IMR-90 (cell line): ENCODE data around the gene LPIN1. TPM values are rescaled to one million over a fixed set of nuclear protein-coding genes. Genes with fewer than 3 reads are reported as not detected.

Experiments
- ATAC-seq: fragments of 200-7000 bp; cut with Tn5 transposase; 2 replicates; pipeline ENCODE4 v1.9.1; 2020; ENCODE audit warnings: low read depth, mild to moderate bottlenecking, moderate library complexity
- BruUV-seq: library from RNA; stranded (reverse); fragments of 400-500 nt; replicated peaks from 2 replicates; lab custom pipeline; 2021; lab: Mats Ljungman, UMichigan
- CTCF ChIA-PET: fragments of 300-600 bp; formaldehyde crosslinking; extraction: SDS; loops from one replicate; lab custom pipeline; 2021; ENCODE audit warnings: antibody characterized with exemption; lab: Yijun Ruan, JAX
- POLR2A ChIA-PET: fragments of 300-600 bp; sonication (Branson Sonifier 250); formaldehyde crosslinking; loops from one replicate; lab custom pipeline; 2022; ENCODE audit warnings: antibody characterized with exemption; ENCODE audit not compliant: unreplicated experiment; lab: Charles Lee
- DNase-seq: peaks from one replicate; pipeline ENCODE4 v3.0.0; 2013
- H2AFZ ChIP-seq: replicated peaks from 2 replicates; pipeline ENCODE3; 2013; ENCODE audit warnings: low read length, mild to moderate bottlenecking; ENCODE audit not compliant: poor library complexity
- H2AK5ac ChIP-seq: 2 replicates; pipeline ENCODE4 v1.6.1; 2013; ENCODE audit warnings: low read depth, low read length, inconsistent platforms
- H2AK9ac ChIP-seq: replicated peaks from 2 replicates; pipeline ENCODE3; 2013; ENCODE audit warnings: mild to moderate bottlenecking, low read depth, low read length, moderate library complexity; ENCODE audit not compliant: poor library complexity
- H2BK120ac ChIP-seq: 2 replicates; pipeline ENCODE4 v1.6.1; 2013; ENCODE audit warnings: low read depth, low read length, inconsistent platforms
- H2BK15ac ChIP-seq: 3 replicates; pipeline ENCODE4 v1.6.1; 2013; ENCODE audit warnings: low read depth, low read length, inconsistent platforms
- H2BK20ac ChIP-seq: 2 replicates; pipeline ENCODE4 v1.6.1; 2013; ENCODE audit warnings: low read depth, mild to moderate bottlenecking, inconsistent platforms, low read length, moderate library complexity
- H2BK5ac ChIP-seq: 2 replicates; pipeline ENCODE4 v1.6.1; 2013; ENCODE audit warnings: mild to moderate bottlenecking, low read depth, low read length, inconsistent platforms; ENCODE audit not compliant: poor library complexity, severe bottlenecking
- H3K14ac ChIP-seq: replicated peaks from 2 replicates; pipeline ENCODE4 v1.6.1; 2013; ENCODE audit warnings: low read depth, low read length, inconsistent platforms
- H3K18ac ChIP-seq: 2 replicates; pipeline ENCODE4 v1.6.1; 2013; ENCODE audit warnings: low read depth, low read length, control low read depth
- H3K23ac ChIP-seq: 2 replicates; pipeline ENCODE4 v1.6.1; 2013; ENCODE audit warnings: low read depth, low read length, inconsistent platforms
- H3K27ac ChIP-seq: 2 replicates; pipeline ENCODE4 v1.5.1; 2013; ENCODE audit warnings: mild to moderate bottlenecking, control low read depth, low read length; ENCODE audit not compliant: insufficient read depth
- H3K27me3 ChIP-seq: 2 replicates; pipeline ENCODE4 v1.6.1; 2013; ENCODE audit warnings: low read length; ENCODE audit not compliant: control insufficient read depth, insufficient read depth
- H3K36me3 ChIP-seq: 2 replicates; pipeline ENCODE4 v1.6.1; 2013; ENCODE audit warnings: low read length, mixed read lengths; ENCODE audit not compliant: control insufficient read depth, insufficient read depth
- H3K4ac ChIP-seq: 2 replicates; pipeline ENCODE4 v1.6.1; 2013; ENCODE audit warnings: low read depth, low read length, inconsistent platforms
- H3K4me1 ChIP-seq: 2 replicates; pipeline ENCODE4 v1.6.1; 2013; ENCODE audit warnings: low read length, mixed read lengths; ENCODE audit not compliant: control insufficient read depth, insufficient read depth
- H3K4me2 ChIP-seq: 2 replicates; pipeline ENCODE4 v1.6.1; 2013; ENCODE audit warnings: low read depth, mild to moderate bottlenecking, control low read depth, low read length, moderate library complexity
- H3K4me3 ChIP-seq: 2 replicates; pipeline ENCODE4 v1.5.1; 2013; ENCODE audit warnings: low read depth, mild to moderate bottlenecking, control low read depth, low read length, moderate library complexity; ENCODE audit not compliant: insufficient read depth
- H3K56ac ChIP-seq: 2 replicates; pipeline ENCODE4 v1.6.1; 2013; ENCODE audit warnings: low read length, inconsistent platforms; ENCODE audit not compliant: insufficient read depth; ENCODE audit errors: extremely low read depth
- H3K79me1 ChIP-seq, 2 experiments: 2 replicates each; pipeline ENCODE4 v1.6.1; 2013; ENCODE audit warnings: low read length in 2 of 2, inconsistent platforms in 1 of 2, low read depth in 1 of 2
- H3K9ac ChIP-seq: 2 replicates; pipeline ENCODE4 v1.6.1; 2013; ENCODE audit warnings: low read depth, low read length, control low read depth
- H3K9me1 ChIP-seq: 2 replicates; pipeline ENCODE4 v1.6.1; 2013; ENCODE audit warnings: low read length, inconsistent platforms; ENCODE audit not compliant: insufficient read depth
- H3K9me3 ChIP-seq: 2 replicates; pipeline ENCODE4 v1.6.1; 2013; ENCODE audit warnings: low read length; ENCODE audit not compliant: control insufficient read depth, insufficient read depth
- H4K20me1 ChIP-seq: 2 replicates; pipeline ENCODE4 v1.6.1; 2013; ENCODE audit warnings: low read length, inconsistent platforms; ENCODE audit not compliant: insufficient read depth
- H4K5ac ChIP-seq: 2 replicates; pipeline ENCODE4 v1.6.1; 2013; ENCODE audit warnings: mild to moderate bottlenecking, low read depth, low read length, control low read depth
- H4K8ac ChIP-seq, 2 experiments: 2 replicates each; pipeline ENCODE4 v1.6.1; 2013; ENCODE audit warnings: low read depth in 2 of 2, low read length in 2 of 2, control low read depth in 1 of 2, inconsistent platforms in 1 of 2
- H4K91ac ChIP-seq: 2 replicates; pipeline ENCODE4 v1.6.1; 2013; ENCODE audit warnings: low read depth, low read length, inconsistent platforms; ENCODE audit not compliant: insufficient read depth
- BHLHE40 ChIP-seq: fragments of 150-350 bp; IDR thresholded peaks from 2 replicates; pipeline ENCODE4 v1.6.1; 2016; ENCODE audit warnings: mild to moderate bottlenecking, low read depth, low read length
- CEBPB ChIP-seq: IDR thresholded peaks from 2 replicates; pipeline ENCODE4 v1.6.1; 2012; ENCODE audit warnings: low read depth, low read length, improper control_type of control experiment
- CHD1 ChIP-seq: IDR thresholded peaks from 2 replicates; pipeline ENCODE4 v1.6.1; 2012; ENCODE audit warnings: low read depth, low read length, improper control_type of control experiment
- ELK1 ChIP-seq: fragments of 150-350 bp; IDR thresholded peaks from 2 replicates; pipeline ENCODE4 v1.6.1; 2016; ENCODE audit warnings: low read depth, mild to moderate bottlenecking, low read length, moderate library complexity, borderline replicate concordance
- FOS ChIP-seq: fragments of 150-350 bp; IDR thresholded peaks from 2 replicates; pipeline ENCODE4 v1.6.1; 2016; ENCODE audit warnings: low read depth, low read length
- MAFK ChIP-seq: IDR thresholded peaks from 2 replicates; pipeline ENCODE4 v1.6.1; 2012; ENCODE audit warnings: low read depth, low read length, improper control_type of control experiment
- MAZ ChIP-seq: IDR thresholded peaks from 2 replicates; pipeline ENCODE4 v1.6.1; 2012; ENCODE audit warnings: low read depth, mild to moderate bottlenecking, low read length, improper control_type of control experiment, moderate library complexity, borderline replicate concordance
- MXI1 ChIP-seq: IDR thresholded peaks from 2 replicates; pipeline ENCODE4 v1.6.1; 2012; ENCODE audit warnings: low read depth, mild to moderate bottlenecking, low read length, moderate library complexity, borderline replicate concordance
- RAD21 ChIP-seq: IDR thresholded peaks from 2 replicates; pipeline ENCODE4 v1.6.1; 2012; ENCODE audit warnings: low read length, improper control_type of control experiment
- RCOR1 ChIP-seq: IDR thresholded peaks from 2 replicates; pipeline ENCODE4 v1.6.1; 2012; ENCODE audit warnings: mild to moderate bottlenecking, low read length, improper control_type of control experiment; ENCODE audit not compliant: insufficient replicate concordance
- RFX5 ChIP-seq: IDR thresholded peaks from 2 replicates; pipeline ENCODE4 v1.8.0; 2012; ENCODE audit warnings: low read depth, mild to moderate bottlenecking, low read length, moderate library complexity
- SMC3 ChIP-seq: fragments of 150-350 bp; IDR thresholded peaks from 2 replicates; pipeline ENCODE4 v1.6.1; 2016; ENCODE audit warnings: low read depth, mild to moderate bottlenecking, antibody characterized with exemption, low read length, moderate library complexity
- USF2 ChIP-seq: fragments of 150-350 bp; IDR thresholded peaks from 2 replicates; pipeline ENCODE4 v1.6.1; 2017; ENCODE audit warnings: mild to moderate bottlenecking, antibody characterized with exemption, low read length, low read depth
- WGBS, 2 experiments: methylation state at CpG; one replicate each; pipeline versions ENCODE4 v1.1.5 to v1.1.7; 2013; ENCODE audit warnings: missing lambda C conversion rate in 2 of 2; ENCODE audit not compliant: insufficient read length in 1 of 2; ENCODE audit errors: extremely low coverage in 2 of 2; 5-methylcytosine and 5-hydroxymethylcytosine counted together
- dilution Hi-C: fragments of 300-500 bp; cut with HindIII; formaldehyde crosslinking; loops from one replicate; pipeline ENCODE4 v1.14.3; 2018; ENCODE audit warnings: low sequenced_read_pairs; ENCODE audit not compliant: unreplicated experiment
- in situ Hi-C: fragments of 300-500 bp; cut with MboI; formaldehyde crosslinking; loops from 3 replicates; pipeline ENCODE4 v1.14.3; 2019; ENCODE audit warnings: low sequenced_read_pairs, inconsistent platforms, mixed read lengths
- intact Hi-C: fragments of 100-400 bp; cut with micrococcal nuclease; formaldehyde crosslinking; loops from 2 replicates; pipeline ENCODE4 v1.10.0; 2022
- polyA plus RNA-seq, 3 experiments: library from polyadenylated mRNA; depleted of rRNA; stranded (reverse); fragments of >200 nt; gene quantifications; 2 replicates each; pipeline ENCODE4 v1.2.3, GENCODE V29; 2012; ENCODE audit warnings: low replicate concordance in 1 of 3
- total RNA-seq: library from RNA; depleted of rRNA; stranded (reverse); fragments of >200 nt; gene quantifications from 2 replicates; pipeline ENCODE4 v1.2.3, GENCODE V29; 2012

LPIN1 gene
- total and polyA plus RNA-seq, 2 of the 4 experiments (the other 2 are of a cell fraction) = 21.3 to 25.1 TPM

- Histone ChIP-seq H2AK5ac (peak overlapping the region; percentile 76), H3K9ac (peak overlapping the region; percentile 43; the same call in 1 of the 2 replicates), H4K5ac (peak overlapping the region; percentile 82; the same call in 1 of the 2 replicates), H3K18ac (peak overlapping the region; percentile 84), H3K27me3 (no peaks in the 10 kb centered on the region), H3K56ac (no peak overlapping the region), H3K14ac (0 out of 2 replicates have a peak overlapping the region, but pooled peaks have one; percentile 51), H3K9me1 (peaks cover 9% of the 10 kb centered on the region), H4K20me1 (no peaks in the 10 kb centered on the region), H2BK5ac (peak overlapping the region; percentile 25), H2BK20ac (peak overlapping the region; percentile 93), H3K23ac (no peak overlapping the region), H2AFZ (peak overlapping the region; percentile 91), H3K4ac (peak overlapping the region; percentile 36), H3K4me1 (peaks cover 18% of the 10 kb centered on the region), H3K9me3 (no peaks in the 10 kb centered on the region), H3K27ac (peak overlapping the region; percentile 87), H3K79me1 (no peaks in the 10 kb centered on the region), H4K8ac (peak overlapping the region; percentile 67 to 88; a peak in 3 of 4 replicates), H2BK120ac (peak overlapping the region; percentile 92; the same call in 1 of the 2 replicates), H2BK15ac (peak overlapping the region; percentile 75; the same call in 1 of the 3 replicates), H3K4me3 (no peak overlapping the region), H2AK9ac (no peak overlapping the region), H4K91ac (peak overlapping the region; percentile 94), H3K36me3 (peaks cover 13% of the 10 kb centered on the region), H3K4me2 (no peak overlapping the region)
- dilution Hi-C loops (no loop called here), intact Hi-C loops (loop anchor here (1.0 to 10.0 kb wide), 2 partner anchors 344 to 586 kb away; no protein-coding TSS in a partner anchor), in situ Hi-C loops (no loop called here)
- DNase-seq (no peak), ATAC-seq (no peak)
- ChIA-PET POLR2A (no interaction called here), CTCF (interaction anchor here (0.5 to 2.1 kb wide), 6 partner anchors 286 to 1178 kb away, joined by 3 to 11 read pairs (median 4); no protein-coding TSS in a partner anchor)
- no TSS peak for BruUV-seq
- no CpG with 5 or more reads among the region's 3 CpGs for WGBS, 2 experiments
- TF ChIP-seq MAZ (no peak), RCOR1 (no peak), RAD21 (no peak), CEBPB (no peak), ELK1 (no peak), RFX5 (no peak), BHLHE40 (no peak), MXI1 (no peak), SMC3 (no peak), CHD1 (no peak), FOS (no peak), USF2 (no peak), MAFK (no peak)
Observed at GRCh38 chr2:11828933-11829323, 82.5 kb downstream of the LPIN1 start.
